H1 (cell line): Measurements from ENCODE around the gene HNF1B. TPM values are rescaled to one million over a fixed set of nuclear protein-coding genes. Genes with fewer than 3 reads are reported as not detected.

Experiments
- CTCF ChIA-PET: fragments of 300-600 bp; sonication (Branson Sonifier 250); formaldehyde crosslinking; loops from one replicate; lab custom pipeline; 2021; ENCODE audit not compliant: partially characterized antibody; lab: Charles Lee
- POLR2A ChIA-PET: fragments of 300-600 bp; sonication (Branson Sonifier 250); formaldehyde crosslinking; loops from one replicate; lab custom pipeline; 2021; ENCODE audit warnings: inconsistent platforms; ENCODE audit not compliant: partially characterized antibody; lab: Charles Lee
- DNase-seq, 2 experiments: peaks; one replicate each; pipeline versions ENCODE4 v3.0.0 to v3.0.0-alpha.2; 2010 to 2022; ENCODE audit warnings: low spot score in 2 of 2, low read depth in 1 of 2, mixed read lengths in 1 of 2
- FAIRE-seq: peaks from 2 replicates; lab custom pipeline; 2011; peaks lifted over from hg19 to GRCh38; lab: Jason Lieb, UNC
- H2AFZ ChIP-seq: 2 replicates; pipeline ENCODE4 v1.8.1; 2012; ENCODE audit warnings: low read length, inconsistent platforms
- H2AK5ac ChIP-seq: 2 replicates; pipeline ENCODE4 v1.6.1; 2013; ENCODE audit warnings: low read depth, low read length
- H2BK120ac ChIP-seq: replicated peaks from 2 replicates; pipeline ENCODE3; 2013; ENCODE audit warnings: low read depth, low read length, inconsistent platforms
- H2BK12ac ChIP-seq: 2 replicates; pipeline ENCODE4 v1.6.1; 2013; ENCODE audit warnings: low read depth, low read length
- H2BK15ac ChIP-seq: 2 replicates; pipeline ENCODE4 v1.6.1; 2013; ENCODE audit warnings: low read length
- H2BK20ac ChIP-seq: 2 replicates; pipeline ENCODE4 v1.6.1; 2013; ENCODE audit warnings: low read length
- H2BK5ac ChIP-seq: 2 replicates; pipeline ENCODE4 v1.6.1; 2013; ENCODE audit warnings: low read depth, low read length
- H3K14ac ChIP-seq: 2 replicates; pipeline ENCODE4 v1.6.1; 2013; ENCODE audit warnings: inconsistent platforms; ENCODE audit not compliant: insufficient read length
- H3K18ac ChIP-seq: 2 replicates; pipeline ENCODE4 v1.6.1; 2013; ENCODE audit warnings: low read length; ENCODE audit errors: extremely low read depth
- H3K23ac ChIP-seq: 2 replicates; pipeline ENCODE4 v1.6.1; 2013; ENCODE audit warnings: inconsistent platforms; ENCODE audit not compliant: insufficient read length
- H3K23me2 ChIP-seq: 2 replicates; pipeline ENCODE4 v1.6.1; 2013; ENCODE audit warnings: low read depth, low read length
- H3K27ac ChIP-seq: 2 replicates; pipeline ENCODE4 v1.6.1; 2011; ENCODE audit warnings: low read depth, low read length, inconsistent platforms
- H3K27me3 ChIP-seq, 4 experiments: replicated peaks in 1 of 4; 1 replicate in 1 of 4; 2 replicates in 3 of 4; pipeline versions ENCODE4 v1.6.1 to v1.8.1; 2011 to 2013; ENCODE audit warnings: low read length in 3 of 4, mild to moderate bottlenecking in 3 of 4, inconsistent platforms in 2 of 4, mixed read lengths in 2 of 4, moderate library complexity in 1 of 4; ENCODE audit not compliant: control insufficient read depth in 3 of 4, insufficient read depth in 3 of 4; ENCODE audit errors: extremely low read depth in 1 of 4
- H3K36me3 ChIP-seq, 4 experiments: 2 replicates each; pipeline versions ENCODE4 v1.6.1 to v1.8.1; 2011 to 2013; ENCODE audit warnings: mild to moderate bottlenecking in 4 of 4, low read length in 3 of 4, moderate library complexity in 2 of 4, control low read depth in 1 of 4, inconsistent platforms in 1 of 4; ENCODE audit not compliant: insufficient read depth in 4 of 4, control insufficient read depth in 2 of 4
- H3K4ac ChIP-seq: replicated peaks from 2 replicates; pipeline ENCODE3; 2013; ENCODE audit warnings: low read length, low read depth, mixed read lengths, inconsistent platforms; ENCODE audit not compliant: insufficient read length
- H3K4me1 ChIP-seq, 4 experiments: replicated peaks in 1 of 4; 1 replicate in 1 of 4; 2 replicates in 3 of 4; pipeline versions ENCODE4 v1.6.1 to v1.8.1; 2011 to 2013; ENCODE audit warnings: low read length in 3 of 4, inconsistent platforms in 2 of 4, mixed read lengths in 1 of 4; ENCODE audit not compliant: insufficient read depth in 4 of 4, control insufficient read depth in 3 of 4
- H3K4me2 ChIP-seq, 2 experiments: 2 replicates each; pipeline versions ENCODE4 v1.6.1 to v1.8.1; 2011 to 2013; ENCODE audit warnings: low read depth in 2 of 2, low read length in 2 of 2, control low read depth in 1 of 2, inconsistent platforms in 1 of 2, mild to moderate bottlenecking in 1 of 2; ENCODE audit not compliant: insufficient read depth in 1 of 2
- H3K4me3 ChIP-seq, 4 experiments: fragments of 200-600, 300-600 bp in 1 of 4; sonication (generic), shearing (Covaris generic), sonication (Bioruptor Twin) in 1 of 4; 2 replicates each; pipeline versions ENCODE4 v1.5.1 to v1.8.1; 2011 to 2016; ENCODE audit warnings: low read length in 4 of 4, low read depth in 3 of 4, control low read depth in 2 of 4, inconsistent platforms in 2 of 4, mild to moderate bottlenecking in 2 of 4, mixed read lengths in 1 of 4, moderate library complexity in 1 of 4; ENCODE audit not compliant: insufficient read depth in 2 of 4; ENCODE audit errors: extremely low read depth in 1 of 4
- H3K56ac ChIP-seq: replicated peaks from 2 replicates; pipeline ENCODE3; 2013; ENCODE audit warnings: low read depth, mild to moderate bottlenecking, mixed read lengths, low read length, inconsistent platforms; ENCODE audit not compliant: insufficient read length
- H3K79me1 ChIP-seq: 2 replicates; pipeline ENCODE4 v1.6.1; 2013; ENCODE audit warnings: low read depth, low read length, control low read depth
- H3K79me2 ChIP-seq, 2 experiments: 2 replicates each; pipeline versions ENCODE4 v1.6.1 to v1.8.1; 2012 to 2013; ENCODE audit warnings: low read length in 2 of 2, mild to moderate bottlenecking in 2 of 2, inconsistent platforms in 1 of 2; ENCODE audit not compliant: insufficient read depth in 2 of 2, control insufficient read depth in 1 of 2
- H3K9ac ChIP-seq, 4 experiments: replicated peaks in 1 of 4; 1 replicate in 1 of 4; 2 replicates in 3 of 4; pipeline versions ENCODE4 v1.6.1 to v1.8.1; 2011 to 2013; ENCODE audit warnings: low read depth in 3 of 4, low read length in 3 of 4, control low read depth in 2 of 4, mild to moderate bottlenecking in 2 of 4, moderate library complexity in 2 of 4, inconsistent platforms in 1 of 4; ENCODE audit errors: extremely low read depth in 1 of 4
- H3K9me3 ChIP-seq, 2 experiments: 2 replicates each; pipeline versions ENCODE4 v1.6.1 to v1.8.1; 2012 to 2013; ENCODE audit warnings: mild to moderate bottlenecking in 2 of 2, moderate library complexity in 2 of 2, control low read depth in 1 of 2, inconsistent platforms in 1 of 2, low read depth in 1 of 2, low read length in 1 of 2, mixed read lengths in 1 of 2; ENCODE audit not compliant: insufficient read depth in 2 of 2
- H4K20me1 ChIP-seq, 2 experiments: replicated peaks in 1 of 2; 2 replicates each; pipeline versions ENCODE3 to v1.8.1; 2011 to 2013; ENCODE audit warnings: inconsistent platforms in 2 of 2, low read length in 2 of 2, mild to moderate bottlenecking in 1 of 2; ENCODE audit not compliant: insufficient read depth in 2 of 2, control insufficient read depth in 1 of 2
- H4K5ac ChIP-seq: 2 replicates; pipeline ENCODE4 v1.6.1; 2013; ENCODE audit warnings: low read length, low read depth, mixed read lengths, inconsistent platforms; ENCODE audit not compliant: insufficient read length
- H4K8ac ChIP-seq: 2 replicates; pipeline ENCODE4 v1.8.0; 2013; ENCODE audit warnings: mild to moderate bottlenecking, moderate library complexity, low read length, inconsistent platforms; ENCODE audit not compliant: insufficient read depth; ENCODE audit errors: extremely low read depth
- H4K91ac ChIP-seq: replicated peaks from 2 replicates; pipeline ENCODE3; 2013; ENCODE audit warnings: low read length, mixed read lengths, inconsistent platforms; ENCODE audit not compliant: insufficient read length
- CTBP2 ChIP-seq: IDR thresholded peaks from 2 replicates; pipeline ENCODE4 v1.7.0; 2011; ENCODE audit warnings: borderline replicate concordance, mild to moderate bottlenecking, moderate library complexity, mixed read lengths, low read length; ENCODE audit not compliant: insufficient read depth, insufficient read length
- POLR2A ChIP-seq, 2 experiments: IDR thresholded peaks; 1 replicate in 1 of 2; 2 replicates in 1 of 2; pipeline ENCODE4 v1.6.1; 2011; ENCODE audit warnings: low read depth in 2 of 2, low read length in 2 of 2, mild to moderate bottlenecking in 2 of 2; ENCODE audit errors: control extremely low read depth in 1 of 2
- POLR2AphosphoS5 ChIP-seq: IDR thresholded peaks from 2 replicates; pipeline ENCODE4 v1.6.1; 2011; ENCODE audit warnings: low read depth, low read length
- TAF7 ChIP-seq: optimal IDR thresholded peaks from 2 replicates; pipeline ENCODE3; 2011; ENCODE audit warnings: low read depth, mild to moderate bottlenecking, inconsistent platforms, low read length, moderate library complexity, borderline replicate concordance
- WGBS, 2 experiments: shearing (Covaris generic) in 1 of 2; methylation state at CpG; one replicate each; pipeline versions ENCODE4 v1.1.6 to v1.1.7; 2013 to 2015; ENCODE audit warnings: low lambda C conversion rate in 2 of 2, mixed read lengths in 2 of 2, inconsistent platforms in 1 of 2, low coverage in 1 of 2, missing lambda C conversion rate in 1 of 2; ENCODE audit not compliant: insufficient replicate concordance in 2 of 2, insufficient coverage in 1 of 2, insufficient read length in 1 of 2; ENCODE audit errors: extremely low coverage in 1 of 2, missing lambda C conversion rate in 1 of 2; 5-methylcytosine and 5-hydroxymethylcytosine counted together
- polyA plus RNA-seq, 7 experiments: library from polyadenylated mRNA; depleted of rRNA in 3 of 7; stranded (reverse) in 5 of 7; unstranded in 2 of 7; fragments of >200 nt in 5 of 7; fragments of 200-250 nt in 2 of 7; gene quantifications; 1 replicate in 5 of 7; 2 replicates in 1 of 7; 4 replicates in 1 of 7; pipeline versions ENCODE4 v1.2.1 to v1.2.3, GENCODE V29; 2011 to 2013; ENCODE audit warnings: missing spikeins in 2 of 7, mixed read lengths in 2 of 7
- total RNA-seq: library from RNA; stranded (reverse); fragmentation: NEBNext Ultra II Directional; extraction: Animal tissue kit (Norgen Biotek cat#: 25700); gene quantifications from 2 replicates; pipeline ENCODE4 v1.2.1, GENCODE V29; 2021

The HNF1B gene
- total and polyA plus RNA-seq, 2 of the 8 experiments (the other 6 are each of a cell fraction or from before 2014, with no cell fraction given) = 0.13 to 0.30 TPM

GRCh38 chr17:37714897-37715296 is 30.0 kb downstream of the HNF1B start:
- H4K5ac ChIP-seq = no peak overlapping the region
- no peak overlapping the region for H3K27ac ChIP-seq
- no peak overlapping the region for H2BK5ac ChIP-seq
- no peak overlapping the region for H3K4ac ChIP-seq
- H4K91ac ChIP-seq = no peak overlapping the region
- H3K4me2 ChIP-seq = no peak overlapping the region
- no peaks in the 10 kb centered on the region for H3K79me2 ChIP-seq
- H2BK120ac ChIP-seq = no peak overlapping the region
- H2BK15ac ChIP-seq = no peak overlapping the region
- H3K79me1 ChIP-seq = no peaks in the 10 kb centered on the region
- no peaks in the 10 kb centered on the region for H4K20me1 ChIP-seq
- DNase-seq = no peak
- WGBS, 2 experiments = 78% methylated on average over 4 of the region's 4 CpGs; no CpG with 5 or more reads in 1 of the 2 experiments
- no peak overlapping the region for H2AK5ac ChIP-seq
- H3K4me1 ChIP-seq = peaks cover 2 to 9% (median 2%) of the 10 kb centered on the region in 4 experiments; a peak in 5 of 7 replicates
- H3K23me2 ChIP-seq = no peaks in the 10 kb centered on the region
- H2AFZ ChIP-seq = no peak overlapping the region
- H2BK20ac ChIP-seq = no peak overlapping the region
- H3K56ac ChIP-seq = no peak overlapping the region
- H2BK12ac ChIP-seq = no peak overlapping the region
- ChIA-PET CTCF (interaction anchor here (0.6 to 1.4 kb wide), 3 partner anchors 11 to 170 kb away, joined by 3 to 4 read pairs (median 3); no protein-coding TSS in a partner anchor), POLR2A (no interaction called here)
- peak in 1 of 2 experiments; percentile 43; a peak in 1 of 3 replicates for TF ChIP-seq POLR2A (IDR thresholded peaks at IDR 0.05; ENCODE audit: control extremely low read depth in 1 of 2, low read depth in 2 of 2, low read length in 2 of 2)
- peak; percentile 67 for TF ChIP-seq TAF7
- TF ChIP-seq CTBP2 = no peak
- TF ChIP-seq POLR2AphosphoS5 = peak; percentile 40; the same call in 1 of the 2 replicates
- no peak overlapping the region for H3K18ac ChIP-seq
- H3K36me3 ChIP-seq = no peaks in the 10 kb centered on the region
- no peak overlapping the region for H3K23ac ChIP-seq
- no peaks in the 10 kb centered on the region; a peak in 1 of 7 replicates for H3K27me3 ChIP-seq
- H4K8ac ChIP-seq = no peak overlapping the region
- FAIRE-seq = no peak
- H3K14ac ChIP-seq = no peak overlapping the region
- no peaks in the 10 kb centered on the region for H3K9me3 ChIP-seq
- H3K4me3 ChIP-seq = no peak overlapping the region
- no peak overlapping the region for H3K9ac ChIP-seq
